OCI-LY1 (cell line): ENCODE measurements around the gene LRIG1.

Experiments used
- EZH2 ChIP-seq: fragments of 200-600 bp; sonication (generic), shearing (Covaris generic); IDR thresholded peaks from 2 replicates; pipeline ENCODE4 v1.8.0; 2017; ENCODE audit warnings: borderline replicate concordance, mixed run types, mild to moderate bottlenecking, antibody characterized with exemption, low read length, moderate library complexity, mixed read lengths
- TF ChIP-seq, protein P1 (sequence below): fragments of 200-600 bp; sonication (generic), shearing (Covaris generic); IDR thresholded peaks from 2 replicates; pipeline ENCODE4 v1.5.1; 2017; ENCODE audit warnings: mild to moderate bottlenecking, antibody characterized with exemption, low read length, moderate library complexity, mixed read lengths

DNA sequence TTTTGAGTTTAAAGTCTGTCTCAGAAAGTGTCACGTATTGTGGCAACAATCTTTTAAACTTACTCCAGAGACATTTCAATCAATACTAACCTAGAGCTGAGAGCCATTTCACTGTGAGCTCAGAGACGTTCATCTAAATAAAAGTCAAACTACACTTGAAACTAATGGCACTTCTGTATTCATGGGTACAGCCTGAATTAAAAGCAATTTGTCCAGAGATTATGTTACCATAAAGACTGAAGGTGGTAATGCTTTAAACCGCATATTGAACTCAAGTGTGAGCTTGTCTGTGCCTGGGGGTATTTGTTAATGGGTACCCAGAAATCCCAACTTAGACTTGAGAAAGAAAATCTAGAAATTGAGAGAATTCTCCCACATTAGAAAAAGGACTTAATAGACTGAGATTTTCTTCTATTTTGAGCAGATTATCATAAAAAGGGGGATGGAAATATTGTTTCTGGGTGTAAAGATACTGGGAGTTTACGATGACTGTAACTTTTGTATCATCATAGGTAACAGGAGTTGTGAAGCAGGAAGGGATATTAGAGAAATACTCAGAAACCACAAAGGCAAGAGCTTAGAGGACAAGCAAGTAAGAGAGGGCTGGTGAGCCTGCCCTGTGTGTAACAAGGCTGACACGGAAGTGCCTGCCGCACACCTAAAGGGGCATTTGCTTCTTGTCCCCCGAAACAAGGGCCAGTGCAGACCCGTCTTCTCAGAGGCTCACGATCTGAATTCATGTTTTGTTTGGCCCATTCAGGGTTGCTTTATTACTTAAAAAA lies 36.9 kb downstream of the LRIG1 start:
- TF ChIP-seq, protein P1, sequence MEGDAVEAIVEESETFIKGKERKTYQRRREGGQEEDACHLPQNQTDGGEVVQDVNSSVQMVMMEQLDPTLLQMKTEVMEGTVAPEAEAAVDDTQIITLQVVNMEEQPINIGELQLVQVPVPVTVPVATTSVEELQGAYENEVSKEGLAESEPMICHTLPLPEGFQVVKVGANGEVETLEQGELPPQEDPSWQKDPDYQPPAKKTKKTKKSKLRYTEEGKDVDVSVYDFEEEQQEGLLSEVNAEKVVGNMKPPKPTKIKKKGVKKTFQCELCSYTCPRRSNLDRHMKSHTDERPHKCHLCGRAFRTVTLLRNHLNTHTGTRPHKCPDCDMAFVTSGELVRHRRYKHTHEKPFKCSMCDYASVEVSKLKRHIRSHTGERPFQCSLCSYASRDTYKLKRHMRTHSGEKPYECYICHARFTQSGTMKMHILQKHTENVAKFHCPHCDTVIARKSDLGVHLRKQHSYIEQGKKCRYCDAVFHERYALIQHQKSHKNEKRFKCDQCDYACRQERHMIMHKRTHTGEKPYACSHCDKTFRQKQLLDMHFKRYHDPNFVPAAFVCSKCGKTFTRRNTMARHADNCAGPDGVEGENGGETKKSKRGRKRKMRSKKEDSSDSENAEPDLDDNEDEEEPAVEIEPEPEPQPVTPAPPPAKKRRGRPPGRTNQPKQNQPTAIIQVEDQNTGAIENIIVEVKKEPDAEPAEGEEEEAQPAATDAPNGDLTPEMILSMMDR, result no peak
- no peak for TF ChIP-seq EZH2
